SH-SY5Y (cell line): ENCODE measurements around the gene MYCBPAP.

Experiments
- GATA2 ChIP-seq: IDR thresholded peaks from 2 replicates; pipeline ENCODE4 v1.6.1; 2011; ENCODE audit warnings: mild to moderate bottlenecking, low read depth, low read length
- GATA3 ChIP-seq: IDR thresholded peaks from 2 replicates; pipeline ENCODE4 v1.6.1; 2011; ENCODE audit warnings: low read depth, mild to moderate bottlenecking, low read length, moderate library complexity

Gene MYCBPAP

GRCh38 chr17:50479522-50480141 is 28.6 kb upstream of the MYCBPAP start:
- TF ChIP-seq GATA2 (no peak), GATA3 (no peak)

- no peak for TF ChIP-seq GATA2
- TF ChIP-seq GATA3: no peak
Observed at GRCh38 chr17:50480142-50480764, 28.0 kb upstream of the MYCBPAP start.

- TF ChIP-seq GATA2: no peak
- TF ChIP-seq GATA3: no peak
Observed at GRCh38 chr17:50480854-50481490, 27.3 kb upstream of the MYCBPAP start.

- no peak for TF ChIP-seq GATA2
- no peak for TF ChIP-seq GATA3
Observed at GRCh38 chr17:50481648-50482047, 26.6 kb upstream of the MYCBPAP start.

- TF ChIP-seq GATA2: no peak
- no peak for TF ChIP-seq GATA3
Observed at GRCh38 chr17:50482110-50482509, 26.1 kb upstream of the MYCBPAP start.

GRCh38 chr17:50482516-50482915 is 25.7 kb upstream of the MYCBPAP start:
- no peak for TF ChIP-seq GATA3
- TF ChIP-seq GATA2: no peak

GRCh38 chr17:50483266-50483665 is 25.0 kb upstream of the MYCBPAP start:
- TF ChIP-seq GATA3: no peak
- TF ChIP-seq GATA2: no peak

- no peak for TF ChIP-seq GATA3
- TF ChIP-seq GATA2: no peak
Observed at GRCh38 chr17:50484386-50485155, 23.7 kb upstream of the MYCBPAP start.

- TF ChIP-seq GATA3: no peak
- TF ChIP-seq GATA2: no peak
Observed at GRCh38 chr17:50487213-50488096, 20.8 kb upstream of the MYCBPAP start.

- no peak for TF ChIP-seq GATA2
- no peak for TF ChIP-seq GATA3
Observed at GRCh38 chr17:50488880-50489279, 19.4 kb upstream of the MYCBPAP start.

GRCh38 chr17:50491505-50491904 is 16.7 kb upstream of the MYCBPAP start:
- no peak for TF ChIP-seq GATA2
- no peak for TF ChIP-seq GATA3

- TF ChIP-seq GATA3 (no peak), GATA2 (no peak)
Observed at GRCh38 chr17:50492214-50492613, 16.0 kb upstream of the MYCBPAP start.

- TF ChIP-seq GATA2: no peak
- TF ChIP-seq GATA3: no peak
Observed at GRCh38 chr17:50493744-50494143, 14.5 kb upstream of the MYCBPAP start.
